ENCODE data around the gene NCKAP1.

- TF ChIP-seq CTCF (IDR thresholded peaks at IDR 0.05 in 8 of 11, conservative IDR thresholded peaks at IDR 0.05 in 3 of 11) (no peak), POLR2A (IDR thresholded peaks at IDR 0.05) (no peak), POLR2AphosphoS5 (IDR thresholded peaks at IDR 0.05) (no peak)
Measured at GRCh38 chr2:182867426-182868053, 170.7 kb downstream of the NCKAP1 start.
